Endothelial cell of umbilical vein (primary cell): ENCODE results near the gene KRTAP10-7.

ENCODE experiments used
- CTCF ChIP-seq, 2 donors: IDR thresholded peaks; 1 replicate in 1 of 2; 2 replicates in 1 of 2; pipeline ENCODE4 v1.5.1; 2011; ENCODE audit warnings: low read length in 2 of 2, mild to moderate bottlenecking in 2 of 2, moderate library complexity in 2 of 2, control low read depth in 1 of 2, inconsistent platforms in 1 of 2, low read depth in 1 of 2; ENCODE audit not compliant: insufficient read depth in 1 of 2; ENCODE audit errors: extremely low read depth in 1 of 2
- EZH2 ChIP-seq: IDR thresholded peaks from 2 replicates; pipeline ENCODE4 v1.6.1; 2012; ENCODE audit warnings: borderline replicate concordance, low read depth, mild to moderate bottlenecking, moderate library complexity, low read length, inconsistent platforms; ENCODE audit not compliant: severe bottlenecking
- GATA2 ChIP-seq: IDR thresholded peaks from 2 replicates; pipeline ENCODE4 v1.7.0; 2011; ENCODE audit warnings: low read depth, mild to moderate bottlenecking, moderate library complexity, mixed read lengths, low read length; ENCODE audit not compliant: insufficient read length, insufficient read depth
- JUN ChIP-seq: IDR thresholded peaks from 2 replicates; pipeline ENCODE4 v1.6.1; 2011; ENCODE audit warnings: borderline replicate concordance, low read depth; ENCODE audit not compliant: insufficient read length, insufficient read depth
- POLR2A ChIP-seq: IDR thresholded peaks from 2 replicates; pipeline ENCODE4 v1.6.1; 2012; ENCODE audit warnings: low read depth, mild to moderate bottlenecking, control low read depth, low read length
- POLR2AphosphoS5 ChIP-seq: IDR thresholded peaks from 2 replicates; pipeline ENCODE4 v1.6.1; 2012; ENCODE audit warnings: low read depth, mild to moderate bottlenecking, control low read depth, low read length, moderate library complexity; ENCODE audit not compliant: insufficient read depth

GRCh38 chr21:44576025-44576420, 24.4 kb upstream of the KRTAP10-7 start:
- TF ChIP-seq POLR2AphosphoS5 (no peak), CTCF (IDR thresholded peaks at IDR 0.05; ENCODE audit: extremely low read depth in 1 of 2, insufficient read depth in 1 of 2, low read depth in 1 of 2, low read length in 2 of 2) (no peak), JUN (no peak), GATA2 (no peak), POLR2A (no peak), EZH2 (no peak)
